Measurements from ENCODE around the gene TSPY4.
"Not testable (repeated sequence)": the region's sequence is repeated elsewhere in the genome, so short reads cannot be mapped to it uniquely, and the experiment has no call there.

The TSPY4 gene, protein sequence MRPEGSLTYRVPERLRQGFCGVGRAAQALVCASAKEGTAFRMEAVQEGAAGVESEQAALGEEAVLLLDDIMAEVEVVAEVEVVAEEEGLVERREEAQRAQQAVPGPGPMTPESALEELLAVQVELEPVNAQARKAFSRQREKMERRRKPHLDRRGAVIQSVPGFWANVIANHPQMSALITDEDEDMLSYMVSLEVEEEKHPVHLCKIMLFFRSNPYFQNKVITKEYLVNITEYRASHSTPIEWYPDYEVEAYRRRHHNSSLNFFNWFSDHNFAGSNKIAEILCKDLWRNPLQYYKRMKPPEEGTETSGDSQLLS

DNA sequence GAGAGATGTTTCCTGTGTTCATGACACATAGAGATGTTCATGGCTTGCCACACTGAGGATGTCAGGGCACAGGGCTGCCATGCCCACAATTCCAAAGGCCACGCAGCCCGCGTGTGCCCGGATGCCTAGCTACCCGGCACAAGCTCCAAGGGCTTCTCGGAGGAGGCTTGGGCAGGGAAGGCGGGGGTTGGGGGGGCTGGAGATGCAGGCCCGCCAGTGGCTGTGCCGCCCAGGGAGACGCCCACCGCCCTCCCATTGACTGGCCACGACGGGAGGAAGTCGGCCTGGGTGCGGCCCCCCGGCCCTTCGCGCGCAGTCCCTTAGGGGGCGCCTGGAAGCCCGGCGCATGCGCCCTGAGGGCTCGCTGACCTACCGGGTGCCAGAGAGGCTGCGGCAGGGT, at the start of gene TSPY4:
Gene TSPY4 (plus strand): TSS at position 301 of the 400 bp plus-strand sequence. CDS start 46 bp downstream, at position 347.
- not testable (repeated sequence) for DNase-seq (ENCODE audit: low read depth)

- DNase-seq (ENCODE audit: low read depth) = no peak
These were observed 16.3 kb upstream of the TSPY4 start for GRCh38 chrY:9320996-9321395.

GRCh38 chrY:9357497-9357896, 20.2 kb downstream of the TSPY4 start, which contains the start of gene TSPY8:
Gene TSPY8, plus strand, starts transcription at chrY:9357797. Its CDS starts 46 bp downstream, at chrY:9357843.
- not testable (repeated sequence) for DNase-seq (ENCODE audit: low read depth)

All from activated T-helper 9 cell treated with anti-CD3 and anti-CD28 coated beads, Interleukin-2, amount 50 U/mL, for 16 hours (primary cell).